Upper lobe of left lung (tissue), 4 donors: ENCODE data around the gene TTLL8.

ENCODE experiments used
- CTCF ChIP-seq, 6 experiments: fragments of 450-650 bp in 4 of 6; fragments of 200-600 bp in 2 of 6; sonication (generic) in 2 of 6; IDR thresholded peaks; one replicate each; pipeline ENCODE4 v1.5.1; 2016 to 2019; ENCODE audit warnings: antibody characterized with exemption in 6 of 6
- EP300 ChIP-seq, 4 donors: sonication (generic); formaldehyde crosslinking; IDR thresholded peaks; one replicate each; pipeline ENCODE4 v1.5.1; 2017; ENCODE audit warnings: antibody characterized with exemption in 4 of 4, control low read depth in 2 of 4
- POLR2A ChIP-seq, 4 donors: fragments of 450-650 bp; IDR thresholded peaks; one replicate each; pipeline ENCODE4 v1.5.1; 2016 to 2017; ENCODE audit warnings: antibody characterized with exemption in 4 of 4, mild to moderate bottlenecking in 2 of 4

GRCh38 chr22:50102946-50103345 is 44.8 kb upstream of the TTLL8 start:
- TF ChIP-seq CTCF (IDR thresholded peaks at IDR 0.05) (no peak), POLR2A (IDR thresholded peaks at IDR 0.05) (no peak), EP300 (IDR thresholded peaks at IDR 0.05) (no peak)
